Measurements from ENCODE around the gene SNAI3. TPM values are rescaled to one million over a fixed set of nuclear protein-coding genes. Genes with fewer than 3 reads are reported as not detected.

Gene SNAI3
- total RNA-seq, 1 experiment from 2014 or later: 9.1 TPM

DNA sequence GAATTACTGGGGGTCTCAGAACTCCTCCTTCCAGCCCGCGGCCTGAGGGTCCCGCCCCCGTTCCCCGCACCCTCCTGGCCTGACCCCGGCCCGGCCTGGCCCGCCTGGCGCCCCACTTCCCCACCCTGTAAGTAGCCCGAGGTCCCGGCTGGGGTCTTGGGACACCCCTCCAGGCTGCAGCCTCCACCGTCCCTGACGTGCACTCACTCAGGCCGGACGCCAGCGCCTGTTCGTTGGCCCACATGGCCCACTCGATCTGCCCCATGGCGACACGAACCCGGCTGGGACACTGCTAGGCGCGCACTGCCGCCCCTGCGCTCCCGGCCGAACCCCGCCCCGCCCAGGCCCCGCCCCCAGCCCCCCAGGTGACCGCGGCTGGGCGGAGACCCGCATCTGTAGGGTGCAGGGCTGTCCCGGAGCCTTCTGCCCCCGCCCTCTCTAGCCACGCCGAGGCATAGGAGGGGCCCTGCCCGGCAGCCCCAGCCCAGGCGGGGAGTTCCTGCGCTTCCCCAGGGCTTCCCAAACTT is 35.5 kb downstream of the SNAI3 start, which contains the start of gene CYBA:
Gene CYBA, minus strand, starts transcription at position 305 of the 527 bp plus-strand sequence. Its CDS starts 40 bp downstream, at position 265.
- H3K27ac Mint-ChIP-seq: no peak within 1 kb of the TSS; the same call in 1 of the 2 replicates
- ChIA-PET POLR2A (no interaction called here), CTCF (interaction anchor here (0.6 to 2.0 kb wide), 6 partner anchors 13 to 87 kb away, joined by 3 to 8 read pairs (median 5); no protein-coding TSS in a partner anchor)
- peaks cover 9% of the 10 kb centered on the region for H3K36me3 Mint-ChIP-seq
- H3K4me1 Mint-ChIP-seq: peaks cover 10% of the 10 kb centered on the region
- DNase-seq (ENCODE audit: low spot score) (peak; percentile 79), ATAC-seq (peak; percentile 90)
- H3K27me3 Mint-ChIP-seq (ENCODE audit: low read depth): no peaks in the 10 kb centered on the region
- peak within 1 kb of the TSS; percentile 82 for H3K4me3 Mint-ChIP-seq
- H3K9me3 Mint-ChIP-seq: no peaks in the 10 kb centered on the region
- TF ChIP-seq, protein P1, sequence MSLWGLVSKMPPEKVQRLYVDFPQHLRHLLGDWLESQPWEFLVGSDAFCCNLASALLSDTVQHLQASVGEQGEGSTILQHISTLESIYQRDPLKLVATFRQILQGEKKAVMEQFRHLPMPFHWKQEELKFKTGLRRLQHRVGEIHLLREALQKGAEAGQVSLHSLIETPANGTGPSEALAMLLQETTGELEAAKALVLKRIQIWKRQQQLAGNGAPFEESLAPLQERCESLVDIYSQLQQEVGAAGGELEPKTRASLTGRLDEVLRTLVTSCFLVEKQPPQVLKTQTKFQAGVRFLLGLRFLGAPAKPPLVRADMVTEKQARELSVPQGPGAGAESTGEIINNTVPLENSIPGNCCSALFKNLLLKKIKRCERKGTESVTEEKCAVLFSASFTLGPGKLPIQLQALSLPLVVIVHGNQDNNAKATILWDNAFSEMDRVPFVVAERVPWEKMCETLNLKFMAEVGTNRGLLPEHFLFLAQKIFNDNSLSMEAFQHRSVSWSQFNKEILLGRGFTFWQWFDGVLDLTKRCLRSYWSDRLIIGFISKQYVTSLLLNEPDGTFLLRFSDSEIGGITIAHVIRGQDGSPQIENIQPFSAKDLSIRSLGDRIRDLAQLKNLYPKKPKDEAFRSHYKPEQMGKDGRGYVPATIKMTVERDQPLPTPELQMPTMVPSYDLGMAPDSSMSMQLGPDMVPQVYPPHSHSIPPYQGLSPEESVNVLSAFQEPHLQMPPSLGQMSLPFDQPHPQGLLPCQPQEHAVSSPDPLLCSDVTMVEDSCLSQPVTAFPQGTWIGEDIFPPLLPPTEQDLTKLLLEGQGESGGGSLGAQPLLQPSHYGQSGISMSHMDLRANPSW (CRISPR knock-in tag; conservative IDR thresholded peaks at IDR 0.05; ENCODE audit: low read depth): no peak
- TF ChIP-seq TEAD1 (CRISPR knock-in tag; IDR thresholded peaks at IDR 0.05) (0 out of 2 replicates have a peak, but pooled peaks have one; percentile 59), ZNF317 (CRISPR knock-in tag; IDR thresholded peaks at IDR 0.05; ENCODE audit: borderline replicate concordance, low read depth) (no peak), ZNF219 (CRISPR knock-in tag; IDR thresholded peaks at IDR 0.05; ENCODE audit: borderline replicate concordance) (0 out of 2 replicates have a peak, but pooled peaks have one; percentile 38), ZNF121 (CRISPR knock-in tag; IDR thresholded peaks at IDR 0.05) (no peak), NR3C1 (CRISPR knock-in tag; conservative IDR thresholded peaks at IDR 0.05; ENCODE audit: low read depth) (no peak), OVOL2 (CRISPR knock-in tag; IDR thresholded peaks at IDR 0.05; ENCODE audit: borderline replicate concordance) (no peak), EMX1 (CRISPR knock-in tag; IDR thresholded peaks at IDR 0.05) (no peak), JUN (CRISPR knock-in tag; IDR thresholded peaks at IDR 0.05) (no peak), SP1 (CRISPR knock-in tag; conservative IDR thresholded peaks at IDR 0.05) (peak; percentile 89), CREB1 (CRISPR knock-in tag; IDR thresholded peaks at IDR 0.05) (0 out of 2 replicates have a peak, but pooled peaks have one; percentile 45), ZNF232 (CRISPR knock-in tag; IDR thresholded peaks at IDR 0.05) (no peak), PRRX2 (CRISPR knock-in tag; IDR thresholded peaks at IDR 0.05) (0 out of 2 replicates have a peak, but pooled peaks have one; percentile 30), SMAD3 (CRISPR knock-in tag; IDR thresholded peaks at IDR 0.05; ENCODE audit: borderline replicate concordance) (no peak), ZNF138 (CRISPR knock-in tag; conservative IDR thresholded peaks at IDR 0.05) (no peak), GABPB1 (CRISPR knock-in tag; IDR thresholded peaks at IDR 0.05) (0 out of 2 replicates have a peak, but pooled peaks have one; percentile 5)
- TF ChIP-seq, protein P2, sequence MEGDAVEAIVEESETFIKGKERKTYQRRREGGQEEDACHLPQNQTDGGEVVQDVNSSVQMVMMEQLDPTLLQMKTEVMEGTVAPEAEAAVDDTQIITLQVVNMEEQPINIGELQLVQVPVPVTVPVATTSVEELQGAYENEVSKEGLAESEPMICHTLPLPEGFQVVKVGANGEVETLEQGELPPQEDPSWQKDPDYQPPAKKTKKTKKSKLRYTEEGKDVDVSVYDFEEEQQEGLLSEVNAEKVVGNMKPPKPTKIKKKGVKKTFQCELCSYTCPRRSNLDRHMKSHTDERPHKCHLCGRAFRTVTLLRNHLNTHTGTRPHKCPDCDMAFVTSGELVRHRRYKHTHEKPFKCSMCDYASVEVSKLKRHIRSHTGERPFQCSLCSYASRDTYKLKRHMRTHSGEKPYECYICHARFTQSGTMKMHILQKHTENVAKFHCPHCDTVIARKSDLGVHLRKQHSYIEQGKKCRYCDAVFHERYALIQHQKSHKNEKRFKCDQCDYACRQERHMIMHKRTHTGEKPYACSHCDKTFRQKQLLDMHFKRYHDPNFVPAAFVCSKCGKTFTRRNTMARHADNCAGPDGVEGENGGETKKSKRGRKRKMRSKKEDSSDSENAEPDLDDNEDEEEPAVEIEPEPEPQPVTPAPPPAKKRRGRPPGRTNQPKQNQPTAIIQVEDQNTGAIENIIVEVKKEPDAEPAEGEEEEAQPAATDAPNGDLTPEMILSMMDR (IDR thresholded peaks at IDR 0.05): no peak
- TF ChIP-seq, protein P3, sequence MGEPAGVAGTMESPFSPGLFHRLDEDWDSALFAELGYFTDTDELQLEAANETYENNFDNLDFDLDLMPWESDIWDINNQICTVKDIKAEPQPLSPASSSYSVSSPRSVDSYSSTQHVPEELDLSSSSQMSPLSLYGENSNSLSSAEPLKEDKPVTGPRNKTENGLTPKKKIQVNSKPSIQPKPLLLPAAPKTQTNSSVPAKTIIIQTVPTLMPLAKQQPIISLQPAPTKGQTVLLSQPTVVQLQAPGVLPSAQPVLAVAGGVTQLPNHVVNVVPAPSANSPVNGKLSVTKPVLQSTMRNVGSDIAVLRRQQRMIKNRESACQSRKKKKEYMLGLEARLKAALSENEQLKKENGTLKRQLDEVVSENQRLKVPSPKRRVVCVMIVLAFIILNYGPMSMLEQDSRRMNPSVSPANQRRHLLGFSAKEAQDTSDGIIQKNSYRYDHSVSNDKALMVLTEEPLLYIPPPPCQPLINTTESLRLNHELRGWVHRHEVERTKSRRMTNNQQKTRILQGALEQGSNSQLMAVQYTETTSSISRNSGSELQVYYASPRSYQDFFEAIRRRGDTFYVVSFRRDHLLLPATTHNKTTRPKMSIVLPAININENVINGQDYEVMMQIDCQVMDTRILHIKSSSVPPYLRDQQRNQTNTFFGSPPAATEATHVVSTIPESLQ (CRISPR knock-in tag; IDR thresholded peaks at IDR 0.05): no peak
- TF ChIP-seq, protein P4, sequence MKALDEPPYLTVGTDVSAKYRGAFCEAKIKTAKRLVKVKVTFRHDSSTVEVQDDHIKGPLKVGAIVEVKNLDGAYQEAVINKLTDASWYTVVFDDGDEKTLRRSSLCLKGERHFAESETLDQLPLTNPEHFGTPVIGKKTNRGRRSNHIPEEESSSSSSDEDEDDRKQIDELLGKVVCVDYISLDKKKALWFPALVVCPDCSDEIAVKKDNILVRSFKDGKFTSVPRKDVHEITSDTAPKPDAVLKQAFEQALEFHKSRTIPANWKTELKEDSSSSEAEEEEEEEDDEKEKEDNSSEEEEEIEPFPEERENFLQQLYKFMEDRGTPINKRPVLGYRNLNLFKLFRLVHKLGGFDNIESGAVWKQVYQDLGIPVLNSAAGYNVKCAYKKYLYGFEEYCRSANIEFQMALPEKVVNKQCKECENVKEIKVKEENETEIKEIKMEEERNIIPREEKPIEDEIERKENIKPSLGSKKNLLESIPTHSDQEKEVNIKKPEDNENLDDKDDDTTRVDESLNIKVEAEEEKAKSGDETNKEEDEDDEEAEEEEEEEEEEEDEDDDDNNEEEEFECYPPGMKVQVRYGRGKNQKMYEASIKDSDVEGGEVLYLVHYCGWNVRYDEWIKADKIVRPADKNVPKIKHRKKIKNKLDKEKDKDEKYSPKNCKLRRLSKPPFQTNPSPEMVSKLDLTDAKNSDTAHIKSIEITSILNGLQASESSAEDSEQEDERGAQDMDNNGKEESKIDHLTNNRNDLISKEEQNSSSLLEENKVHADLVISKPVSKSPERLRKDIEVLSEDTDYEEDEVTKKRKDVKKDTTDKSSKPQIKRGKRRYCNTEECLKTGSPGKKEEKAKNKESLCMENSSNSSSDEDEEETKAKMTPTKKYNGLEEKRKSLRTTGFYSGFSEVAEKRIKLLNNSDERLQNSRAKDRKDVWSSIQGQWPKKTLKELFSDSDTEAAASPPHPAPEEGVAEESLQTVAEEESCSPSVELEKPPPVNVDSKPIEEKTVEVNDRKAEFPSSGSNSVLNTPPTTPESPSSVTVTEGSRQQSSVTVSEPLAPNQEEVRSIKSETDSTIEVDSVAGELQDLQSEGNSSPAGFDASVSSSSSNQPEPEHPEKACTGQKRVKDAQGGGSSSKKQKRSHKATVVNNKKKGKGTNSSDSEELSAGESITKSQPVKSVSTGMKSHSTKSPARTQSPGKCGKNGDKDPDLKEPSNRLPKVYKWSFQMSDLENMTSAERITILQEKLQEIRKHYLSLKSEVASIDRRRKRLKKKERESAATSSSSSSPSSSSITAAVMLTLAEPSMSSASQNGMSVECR (CRISPR knock-in tag; IDR thresholded peaks at IDR 0.05; ENCODE audit: borderline replicate concordance): peak; percentile 64; the same call in 1 of the 2 replicates
- TF ChIP-seq, protein P5, sequence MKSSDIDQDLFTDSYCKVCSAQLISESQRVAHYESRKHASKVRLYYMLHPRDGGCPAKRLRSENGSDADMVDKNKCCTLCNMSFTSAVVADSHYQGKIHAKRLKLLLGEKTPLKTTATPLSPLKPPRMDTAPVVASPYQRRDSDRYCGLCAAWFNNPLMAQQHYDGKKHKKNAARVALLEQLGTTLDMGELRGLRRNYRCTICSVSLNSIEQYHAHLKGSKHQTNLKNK (CRISPR knock-in tag; IDR thresholded peaks at IDR 0.05): no peak
- TF ChIP-seq, protein P6, sequence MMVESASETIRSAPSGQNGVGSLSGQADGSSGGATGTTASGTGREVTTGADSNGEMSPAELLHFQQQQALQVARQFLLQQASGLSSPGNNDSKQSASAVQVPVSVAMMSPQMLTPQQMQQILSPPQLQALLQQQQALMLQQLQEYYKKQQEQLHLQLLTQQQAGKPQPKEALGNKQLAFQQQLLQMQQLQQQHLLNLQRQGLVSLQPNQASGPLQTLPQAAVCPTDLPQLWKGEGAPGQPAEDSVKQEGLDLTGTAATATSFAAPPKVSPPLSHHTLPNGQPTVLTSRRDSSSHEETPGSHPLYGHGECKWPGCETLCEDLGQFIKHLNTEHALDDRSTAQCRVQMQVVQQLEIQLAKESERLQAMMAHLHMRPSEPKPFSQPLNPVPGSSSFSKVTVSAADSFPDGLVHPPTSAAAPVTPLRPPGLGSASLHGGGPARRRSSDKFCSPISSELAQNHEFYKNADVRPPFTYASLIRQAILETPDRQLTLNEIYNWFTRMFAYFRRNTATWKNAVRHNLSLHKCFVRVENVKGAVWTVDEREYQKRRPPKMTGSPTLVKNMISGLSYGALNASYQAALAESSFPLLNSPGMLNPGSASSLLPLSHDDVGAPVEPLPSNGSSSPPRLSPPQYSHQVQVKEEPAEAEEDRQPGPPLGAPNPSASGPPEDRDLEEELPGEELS (CRISPR knock-in tag; IDR thresholded peaks at IDR 0.05): peak; percentile 16; the same call in 1 of the 2 replicates
- TF ChIP-seq, protein P7, sequence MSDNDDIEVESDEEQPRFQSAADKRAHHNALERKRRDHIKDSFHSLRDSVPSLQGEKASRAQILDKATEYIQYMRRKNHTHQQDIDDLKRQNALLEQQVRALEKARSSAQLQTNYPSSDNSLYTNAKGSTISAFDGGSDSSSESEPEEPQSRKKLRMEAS (CRISPR knock-in tag; IDR thresholded peaks at IDR 0.05): peak; percentile 50; the same call in 1 of the 2 replicates
- TF ChIP-seq, protein P8, sequence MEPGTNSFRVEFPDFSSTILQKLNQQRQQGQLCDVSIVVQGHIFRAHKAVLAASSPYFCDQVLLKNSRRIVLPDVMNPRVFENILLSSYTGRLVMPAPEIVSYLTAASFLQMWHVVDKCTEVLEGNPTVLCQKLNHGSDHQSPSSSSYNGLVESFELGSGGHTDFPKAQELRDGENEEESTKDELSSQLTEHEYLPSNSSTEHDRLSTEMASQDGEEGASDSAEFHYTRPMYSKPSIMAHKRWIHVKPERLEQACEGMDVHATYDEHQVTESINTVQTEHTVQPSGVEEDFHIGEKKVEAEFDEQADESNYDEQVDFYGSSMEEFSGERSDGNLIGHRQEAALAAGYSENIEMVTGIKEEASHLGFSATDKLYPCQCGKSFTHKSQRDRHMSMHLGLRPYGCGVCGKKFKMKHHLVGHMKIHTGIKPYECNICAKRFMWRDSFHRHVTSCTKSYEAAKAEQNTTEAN (CRISPR knock-in tag; IDR thresholded peaks at IDR 0.05): no peak
